ENCODE measurements around the gene KCNQ1OT1. TPM values are rescaled to one million over a fixed set of nuclear protein-coding genes. Genes with fewer than 3 reads are reported as not detected.

Gene KCNQ1OT1
- total RNA-seq, 4 donors from 2014 or later, result 1.8 to 6.8 (median 3.9) TPM

- no peak for TF ChIP-seq CTCF (IDR thresholded peaks at IDR 0.05; ENCODE audit: low read depth)
Measured at GRCh38 chr11:2580061-2580421, 119.8 kb downstream of the KCNQ1OT1 start.

- TF ChIP-seq CTCF (IDR thresholded peaks at IDR 0.05; ENCODE audit: low read depth), result no peak
Measured at GRCh38 chr11:2579315-2580060, 120.3 kb downstream of the KCNQ1OT1 start.

- TF ChIP-seq CTCF (IDR thresholded peaks at IDR 0.05; ENCODE audit: low read depth), result no peak
Measured at GRCh38 chr11:2578929-2579270, 120.9 kb downstream of the KCNQ1OT1 start.

- no peak for TF ChIP-seq CTCF (IDR thresholded peaks at IDR 0.05; ENCODE audit: low read depth)
Measured at GRCh38 chr11:2577991-2578928, 121.5 kb downstream of the KCNQ1OT1 start.

- no peak for TF ChIP-seq CTCF (IDR thresholded peaks at IDR 0.05; ENCODE audit: low read depth)
Measured at GRCh38 chr11:2577031-2577990, 122.5 kb downstream of the KCNQ1OT1 start.

- no peak for TF ChIP-seq CTCF (IDR thresholded peaks at IDR 0.05; ENCODE audit: low read depth)
Measured at GRCh38 chr11:2576549-2576948, 123.2 kb downstream of the KCNQ1OT1 start.
